IMR-90 (cell line): Measurements from ENCODE around the gene SLC6A12. TPM values are rescaled to one million over a fixed set of nuclear protein-coding genes. Genes with fewer than 3 reads are reported as not detected.

Source experiments
- ATAC-seq: fragments of 200-7000 bp; cut with Tn5 transposase; 2 replicates; pipeline ENCODE4 v1.9.1; 2020; ENCODE audit warnings: low read depth, mild to moderate bottlenecking, moderate library complexity
- BruUV-seq: library from RNA; stranded (reverse); fragments of 400-500 nt; replicated peaks from 2 replicates; lab custom pipeline; 2021; lab: Mats Ljungman, UMichigan
- CTCF ChIA-PET: fragments of 300-600 bp; formaldehyde crosslinking; extraction: SDS; loops from one replicate; lab custom pipeline; 2021; ENCODE audit warnings: antibody characterized with exemption; lab: Yijun Ruan, JAX
- POLR2A ChIA-PET: fragments of 300-600 bp; sonication (Branson Sonifier 250); formaldehyde crosslinking; loops from one replicate; lab custom pipeline; 2022; ENCODE audit warnings: antibody characterized with exemption; ENCODE audit not compliant: unreplicated experiment; lab: Charles Lee
- DNase-seq: peaks from one replicate; pipeline ENCODE4 v3.0.0; 2013
- H2AFZ ChIP-seq: replicated peaks from 2 replicates; pipeline ENCODE3; 2013; ENCODE audit warnings: low read length, mild to moderate bottlenecking; ENCODE audit not compliant: poor library complexity
- H2AK5ac ChIP-seq: 2 replicates; pipeline ENCODE4 v1.6.1; 2013; ENCODE audit warnings: low read depth, low read length, inconsistent platforms
- H2AK9ac ChIP-seq: replicated peaks from 2 replicates; pipeline ENCODE3; 2013; ENCODE audit warnings: mild to moderate bottlenecking, low read depth, low read length, moderate library complexity; ENCODE audit not compliant: poor library complexity
- H2BK120ac ChIP-seq: 2 replicates; pipeline ENCODE4 v1.6.1; 2013; ENCODE audit warnings: low read depth, low read length, inconsistent platforms
- H2BK15ac ChIP-seq: 3 replicates; pipeline ENCODE4 v1.6.1; 2013; ENCODE audit warnings: low read depth, low read length, inconsistent platforms
- H2BK20ac ChIP-seq: 2 replicates; pipeline ENCODE4 v1.6.1; 2013; ENCODE audit warnings: low read depth, mild to moderate bottlenecking, inconsistent platforms, low read length, moderate library complexity
- H2BK5ac ChIP-seq: 2 replicates; pipeline ENCODE4 v1.6.1; 2013; ENCODE audit warnings: mild to moderate bottlenecking, low read depth, low read length, inconsistent platforms; ENCODE audit not compliant: poor library complexity, severe bottlenecking
- H3K14ac ChIP-seq: replicated peaks from 2 replicates; pipeline ENCODE4 v1.6.1; 2013; ENCODE audit warnings: low read depth, low read length, inconsistent platforms
- H3K18ac ChIP-seq: 2 replicates; pipeline ENCODE4 v1.6.1; 2013; ENCODE audit warnings: low read depth, low read length, control low read depth
- H3K23ac ChIP-seq: 2 replicates; pipeline ENCODE4 v1.6.1; 2013; ENCODE audit warnings: low read depth, low read length, inconsistent platforms
- H3K27ac ChIP-seq: 2 replicates; pipeline ENCODE4 v1.5.1; 2013; ENCODE audit warnings: mild to moderate bottlenecking, control low read depth, low read length; ENCODE audit not compliant: insufficient read depth
- H3K27me3 ChIP-seq: 2 replicates; pipeline ENCODE4 v1.6.1; 2013; ENCODE audit warnings: low read length; ENCODE audit not compliant: control insufficient read depth, insufficient read depth
- H3K36me3 ChIP-seq: 2 replicates; pipeline ENCODE4 v1.6.1; 2013; ENCODE audit warnings: low read length, mixed read lengths; ENCODE audit not compliant: control insufficient read depth, insufficient read depth
- H3K4ac ChIP-seq: 2 replicates; pipeline ENCODE4 v1.6.1; 2013; ENCODE audit warnings: low read depth, low read length, inconsistent platforms
- H3K4me1 ChIP-seq: 2 replicates; pipeline ENCODE4 v1.6.1; 2013; ENCODE audit warnings: low read length, mixed read lengths; ENCODE audit not compliant: control insufficient read depth, insufficient read depth
- H3K4me2 ChIP-seq: 2 replicates; pipeline ENCODE4 v1.6.1; 2013; ENCODE audit warnings: low read depth, mild to moderate bottlenecking, control low read depth, low read length, moderate library complexity
- H3K4me3 ChIP-seq: 2 replicates; pipeline ENCODE4 v1.5.1; 2013; ENCODE audit warnings: low read depth, mild to moderate bottlenecking, control low read depth, low read length, moderate library complexity; ENCODE audit not compliant: insufficient read depth
- H3K56ac ChIP-seq: 2 replicates; pipeline ENCODE4 v1.6.1; 2013; ENCODE audit warnings: low read length, inconsistent platforms; ENCODE audit not compliant: insufficient read depth; ENCODE audit errors: extremely low read depth
- H3K79me1 ChIP-seq, 2 experiments: 2 replicates each; pipeline ENCODE4 v1.6.1; 2013; ENCODE audit warnings: low read length in 2 of 2, inconsistent platforms in 1 of 2, low read depth in 1 of 2
- H3K9ac ChIP-seq: 2 replicates; pipeline ENCODE4 v1.6.1; 2013; ENCODE audit warnings: low read depth, low read length, control low read depth
- H3K9me1 ChIP-seq: 2 replicates; pipeline ENCODE4 v1.6.1; 2013; ENCODE audit warnings: low read length, inconsistent platforms; ENCODE audit not compliant: insufficient read depth
- H3K9me3 ChIP-seq: 2 replicates; pipeline ENCODE4 v1.6.1; 2013; ENCODE audit warnings: low read length; ENCODE audit not compliant: control insufficient read depth, insufficient read depth
- H4K20me1 ChIP-seq: 2 replicates; pipeline ENCODE4 v1.6.1; 2013; ENCODE audit warnings: low read length, inconsistent platforms; ENCODE audit not compliant: insufficient read depth
- H4K5ac ChIP-seq: 2 replicates; pipeline ENCODE4 v1.6.1; 2013; ENCODE audit warnings: mild to moderate bottlenecking, low read depth, low read length, control low read depth
- H4K8ac ChIP-seq, 2 experiments: 2 replicates each; pipeline ENCODE4 v1.6.1; 2013; ENCODE audit warnings: low read depth in 2 of 2, low read length in 2 of 2, control low read depth in 1 of 2, inconsistent platforms in 1 of 2
- H4K91ac ChIP-seq: 2 replicates; pipeline ENCODE4 v1.6.1; 2013; ENCODE audit warnings: low read depth, low read length, inconsistent platforms; ENCODE audit not compliant: insufficient read depth
- BHLHE40 ChIP-seq: fragments of 150-350 bp; IDR thresholded peaks from 2 replicates; pipeline ENCODE4 v1.6.1; 2016; ENCODE audit warnings: mild to moderate bottlenecking, low read depth, low read length
- CEBPB ChIP-seq: IDR thresholded peaks from 2 replicates; pipeline ENCODE4 v1.6.1; 2012; ENCODE audit warnings: low read depth, low read length, improper control_type of control experiment
- CHD1 ChIP-seq: IDR thresholded peaks from 2 replicates; pipeline ENCODE4 v1.6.1; 2012; ENCODE audit warnings: low read depth, low read length, improper control_type of control experiment
- CTCF ChIP-seq: conservative IDR thresholded peaks from 2 replicates; pipeline ENCODE4 v1.5.1; 2012; ENCODE audit warnings: mild to moderate bottlenecking, low read depth, low read length, improper control_type of control experiment
- FOS ChIP-seq: fragments of 150-350 bp; IDR thresholded peaks from 2 replicates; pipeline ENCODE4 v1.6.1; 2016; ENCODE audit warnings: low read depth, low read length
- MAFK ChIP-seq: IDR thresholded peaks from 2 replicates; pipeline ENCODE4 v1.6.1; 2012; ENCODE audit warnings: low read depth, low read length, improper control_type of control experiment
- MAZ ChIP-seq: IDR thresholded peaks from 2 replicates; pipeline ENCODE4 v1.6.1; 2012; ENCODE audit warnings: low read depth, mild to moderate bottlenecking, low read length, improper control_type of control experiment, moderate library complexity, borderline replicate concordance
- MXI1 ChIP-seq: IDR thresholded peaks from 2 replicates; pipeline ENCODE4 v1.6.1; 2012; ENCODE audit warnings: low read depth, mild to moderate bottlenecking, low read length, moderate library complexity, borderline replicate concordance
- NFE2L2 ChIP-seq: fragments of 150-350 bp; IDR thresholded peaks from 2 replicates; pipeline ENCODE4 v1.6.1; 2016; ENCODE audit warnings: low read depth, mild to moderate bottlenecking, low read length
- POLR2A ChIP-seq: IDR thresholded peaks from 2 replicates; pipeline ENCODE4 v1.6.1; 2012; ENCODE audit warnings: mild to moderate bottlenecking, low read depth, low read length
- RAD21 ChIP-seq: IDR thresholded peaks from 2 replicates; pipeline ENCODE4 v1.6.1; 2012; ENCODE audit warnings: low read length, improper control_type of control experiment
- RCOR1 ChIP-seq: IDR thresholded peaks from 2 replicates; pipeline ENCODE4 v1.6.1; 2012; ENCODE audit warnings: mild to moderate bottlenecking, low read length, improper control_type of control experiment; ENCODE audit not compliant: insufficient replicate concordance
- RFX5 ChIP-seq: IDR thresholded peaks from 2 replicates; pipeline ENCODE4 v1.8.0; 2012; ENCODE audit warnings: low read depth, mild to moderate bottlenecking, low read length, moderate library complexity
- SMC3 ChIP-seq: fragments of 150-350 bp; IDR thresholded peaks from 2 replicates; pipeline ENCODE4 v1.6.1; 2016; ENCODE audit warnings: low read depth, mild to moderate bottlenecking, antibody characterized with exemption, low read length, moderate library complexity
- USF2 ChIP-seq: fragments of 150-350 bp; IDR thresholded peaks from 2 replicates; pipeline ENCODE4 v1.6.1; 2017; ENCODE audit warnings: mild to moderate bottlenecking, antibody characterized with exemption, low read length, low read depth
- WGBS, 2 experiments: methylation state at CpG; one replicate each; pipeline versions ENCODE4 v1.1.5 to v1.1.7; 2013; ENCODE audit warnings: missing lambda C conversion rate in 2 of 2; ENCODE audit not compliant: insufficient read length in 1 of 2; ENCODE audit errors: extremely low coverage in 2 of 2; 5-methylcytosine and 5-hydroxymethylcytosine counted together
- dilution Hi-C: fragments of 300-500 bp; cut with HindIII; formaldehyde crosslinking; loops from one replicate; pipeline ENCODE4 v1.14.3; 2018; ENCODE audit warnings: low sequenced_read_pairs; ENCODE audit not compliant: unreplicated experiment
- in situ Hi-C: fragments of 300-500 bp; cut with MboI; formaldehyde crosslinking; loops from 3 replicates; pipeline ENCODE4 v1.14.3; 2019; ENCODE audit warnings: low sequenced_read_pairs, inconsistent platforms, mixed read lengths
- intact Hi-C: fragments of 100-400 bp; cut with micrococcal nuclease; formaldehyde crosslinking; loops from 2 replicates; pipeline ENCODE4 v1.10.0; 2022
- polyA plus RNA-seq, 3 experiments: library from polyadenylated mRNA; depleted of rRNA; stranded (reverse); fragments of >200 nt; gene quantifications; 2 replicates each; pipeline ENCODE4 v1.2.3, GENCODE V29; 2012; ENCODE audit warnings: low replicate concordance in 1 of 3
- total RNA-seq: library from RNA; depleted of rRNA; stranded (reverse); fragments of >200 nt; gene quantifications from 2 replicates; pipeline ENCODE4 v1.2.3, GENCODE V29; 2012

SLC6A12 gene
- total and polyA plus RNA-seq, 2 of the 4 experiments (the other 2 are of a cell fraction), result not detected

GRCh38 chr12:205026-205425 is 8.9 kb downstream of the SLC6A12 start:
- Histone ChIP-seq H3K18ac (no peak overlapping the region), H2BK20ac (no peak overlapping the region), H3K27ac (no peak overlapping the region), H2BK15ac (no peak overlapping the region), H3K14ac (no peak overlapping the region), H3K36me3 (no peaks in the 10 kb centered on the region), H4K20me1 (no peaks in the 10 kb centered on the region), H2BK5ac (no peak overlapping the region), H3K79me1 (no peaks in the 10 kb centered on the region), H3K4me2 (no peak overlapping the region), H4K91ac (no peak overlapping the region), H2AK5ac (no peak overlapping the region), H3K4me1 (peaks cover 3% of the 10 kb centered on the region), H4K8ac (no peak overlapping the region), H2AFZ (no peak overlapping the region), H4K5ac (no peak overlapping the region), H3K9ac (no peak overlapping the region), H3K27me3 (peaks cover 71% of the 10 kb centered on the region), H3K23ac (no peak overlapping the region), H3K9me3 (no peaks in the 10 kb centered on the region), H3K56ac (no peak overlapping the region), H3K9me1 (peaks cover 6% of the 10 kb centered on the region; the same call in 1 of the 2 replicates), H2BK120ac (no peak overlapping the region), H3K4me3 (no peak overlapping the region), H2AK9ac (no peak overlapping the region), H3K4ac (no peak overlapping the region)
- POLR2A ChIA-PET, result no interaction called here
- BruUV-seq, result no TSS peak
- WGBS, 2 experiments, result 83% methylated on average over 1 of the region's 4 CpGs; no CpG with 5 or more reads in 1 of the 2 experiments
- DNase-seq (no peak), ATAC-seq (no peak)
- intact Hi-C loops, result no loop called here
- TF ChIP-seq USF2 (no peak), MXI1 (no peak), POLR2A (no peak), RCOR1 (no peak), MAFK (no peak), BHLHE40 (no peak), NFE2L2 (no peak), SMC3 (no peak), CHD1 (no peak), FOS (no peak), MAZ (no peak), RAD21 (no peak), CTCF (no peak), RFX5 (no peak), CEBPB (no peak)
- CTCF ChIA-PET, result no interaction called here
- in situ Hi-C loops, result no loop called here
- dilution Hi-C loops, result no loop called here
